ENCODE results near the gene RCOR1.

RCOR1 gene

GRCh38 chr14:102645746-102646440, 53.4 kb downstream of the RCOR1 start:
- Histone ChIP-seq H3K9me2 (replicated peaks; ENCODE audit: insufficient read depth, low read length) (no peaks in the 10 kb centered on the region), H3K4me2 (ENCODE audit: low read depth, low read length, poor library complexity, severe bottlenecking) (peak overlapping the region; percentile 44), H3K9ac (ENCODE audit: low read length) (peak overlapping the region; percentile 3; the same call in 1 of the 2 replicates), H3F3A (ENCODE audit: insufficient read depth) (peaks cover 11% of the 10 kb centered on the region; the same call in 1 of the 2 replicates), H3K9me3 (ENCODE audit: insufficient read depth, low read length) (no peaks in the 10 kb centered on the region), H3K27me3 (ENCODE audit: low read length) (no peaks in the 10 kb centered on the region), H3K4me3 (ENCODE audit: insufficient read depth, low read length, poor library complexity, severe bottlenecking) (no peak overlapping the region), H2AFZ (ENCODE audit: low read depth, low read length, severe bottlenecking) (no peak overlapping the region), H3K27ac (ENCODE audit: low read depth, low read length) (peak overlapping the region; percentile 56), H4K20me1 (ENCODE audit: low read depth, low read length) (0 out of 2 replicates have a peak, but pooled peaks cover 4% of the 10 kb centered on the region), H3K36me3 (ENCODE audit: low read length) (no peaks in the 10 kb centered on the region), H3K79me2 (ENCODE audit: insufficient read depth, low read length) (peaks cover 56% of the 10 kb centered on the region)
- TF ChIP-seq EZH2phosphoT487 (conservative IDR thresholded peaks at IDR 0.05; ENCODE audit: low read length), result no peak
- no peak for TF ChIP-seq CTCF (IDR thresholded peaks at IDR 0.05; ENCODE audit: insufficient read depth, low read length, poor library complexity, severe bottlenecking)

- Histone ChIP-seq H4K20me1 (ENCODE audit: low read depth, low read length) (0 out of 2 replicates have a peak, but pooled peaks cover 3% of the 10 kb centered on the region), H3K79me2 (ENCODE audit: insufficient read depth, low read length) (peaks cover 55% of the 10 kb centered on the region)
Measured at GRCh38 chr14:102646615-102647014, 54.2 kb downstream of the RCOR1 start.

GRCh38 chr14:102652194-102652593, 59.7 kb downstream of the RCOR1 start:
- Histone ChIP-seq H3K9me2 (replicated peaks; ENCODE audit: insufficient read depth, low read length) (no peaks in the 10 kb centered on the region), H4K20me1 (ENCODE audit: low read depth, low read length) (no peaks in the 10 kb centered on the region), H3K4me2 (ENCODE audit: low read depth, low read length, poor library complexity, severe bottlenecking) (no peak overlapping the region), H3K4me3 (ENCODE audit: insufficient read depth, low read length, poor library complexity, severe bottlenecking) (no peak overlapping the region), H3F3A (ENCODE audit: insufficient read depth) (no peaks in the 10 kb centered on the region), H3K9me3 (ENCODE audit: insufficient read depth, low read length) (no peaks in the 10 kb centered on the region), H3K36me3 (ENCODE audit: low read length) (no peaks in the 10 kb centered on the region), H3K9ac (ENCODE audit: low read length) (no peak overlapping the region), H3K27ac (ENCODE audit: low read depth, low read length) (no peak overlapping the region), H3K27me3 (ENCODE audit: low read length) (no peaks in the 10 kb centered on the region), H2AFZ (ENCODE audit: low read depth, low read length, severe bottlenecking) (no peak overlapping the region), H3K79me2 (ENCODE audit: insufficient read depth, low read length) (peaks cover 48% of the 10 kb centered on the region)
- TF ChIP-seq EZH2phosphoT487 (conservative IDR thresholded peaks at IDR 0.05; ENCODE audit: low read length), result no peak
- TF ChIP-seq CTCF (IDR thresholded peaks at IDR 0.05; ENCODE audit: insufficient read depth, low read length, poor library complexity, severe bottlenecking), result no peak

More at GRCh38 chr14:102646615-102647014, 54.2 kb downstream of the RCOR1 start:
- no peaks in the 10 kb centered on the region for H3K9me3 ChIP-seq (ENCODE audit: insufficient read depth, low read length)
- H3K9me2 ChIP-seq (replicated peaks; ENCODE audit: insufficient read depth, low read length), result no peaks in the 10 kb centered on the region
- peak overlapping the region; percentile 3; the same call in 1 of the 2 replicates for H3K9ac ChIP-seq (ENCODE audit: low read length)
- TF ChIP-seq EZH2phosphoT487 (conservative IDR thresholded peaks at IDR 0.05; ENCODE audit: low read length), result no peak
- no peak for TF ChIP-seq CTCF (IDR thresholded peaks at IDR 0.05; ENCODE audit: insufficient read depth, low read length, poor library complexity, severe bottlenecking)
- H3K4me3 ChIP-seq (ENCODE audit: insufficient read depth, low read length, poor library complexity, severe bottlenecking), result no peak overlapping the region
- no peak overlapping the region for H2AFZ ChIP-seq (ENCODE audit: low read depth, low read length, severe bottlenecking)
- no peaks in the 10 kb centered on the region for H3K36me3 ChIP-seq (ENCODE audit: low read length)
- H3F3A ChIP-seq (ENCODE audit: insufficient read depth), result peaks cover 11% of the 10 kb centered on the region; the same call in 1 of the 2 replicates
- H3K4me2 ChIP-seq (ENCODE audit: low read depth, low read length, poor library complexity, severe bottlenecking), result peak overlapping the region; percentile 44
- no peaks in the 10 kb centered on the region for H3K27me3 ChIP-seq (ENCODE audit: low read length)
- peak overlapping the region; percentile 56 for H3K27ac ChIP-seq (ENCODE audit: low read depth, low read length)
